ENCODE data around the gene QKI.
"Not testable (repeated sequence)": the region's sequence is repeated elsewhere in the genome, so short reads cannot be mapped to it uniquely, and the experiment has no call there.

QKI gene

GRCh38 chr6:163588220-163588919 is 173.9 kb downstream of the QKI start:
- no peak for DNase-seq

GRCh38 chr6:163589387-163589786 is 174.9 kb downstream of the QKI start:
- no peak for DNase-seq

- not testable (repeated sequence) for DNase-seq
Measured at GRCh38 chr6:163590132-163590531, 175.6 kb downstream of the QKI start.

- no peak for DNase-seq
Measured at GRCh38 chr6:163592872-163593271, 178.4 kb downstream of the QKI start.

GRCh38 chr6:163596174-163596573 is 181.7 kb downstream of the QKI start:
- DNase-seq, result no peak

- DNase-seq, result no peak
Measured at GRCh38 chr6:163599136-163599535, 184.6 kb downstream of the QKI start.

- no peak for DNase-seq
Measured at GRCh38 chr6:163599684-163600083, 185.2 kb downstream of the QKI start.

- no peak for DNase-seq
Measured at GRCh38 chr6:163600331-163600730, 185.8 kb downstream of the QKI start.

GRCh38 chr6:163600781-163601180 is 186.3 kb downstream of the QKI start:
- no peak for DNase-seq

- DNase-seq, result no peak
Measured at GRCh38 chr6:163602851-163603250, 188.3 kb downstream of the QKI start.

GRCh38 chr6:163603395-163603794 is 188.9 kb downstream of the QKI start:
- DNase-seq, result no peak

- DNase-seq, result no peak
Measured at GRCh38 chr6:163605385-163606097, 191.0 kb downstream of the QKI start.

GRCh38 chr6:163607792-163608191 is 193.3 kb downstream of the QKI start:
- DNase-seq, result no peak

GRCh38 chr6:163608204-163608644 is 193.7 kb downstream of the QKI start:
- DNase-seq, result no peak

- DNase-seq, result no peak
Measured at GRCh38 chr6:163612200-163612599, 197.7 kb downstream of the QKI start.

GRCh38 chr6:163613025-163613424 is 198.5 kb downstream of the QKI start:
- no peak for DNase-seq

- DNase-seq, result no peak
Measured at GRCh38 chr6:163613668-163614067, 199.2 kb downstream of the QKI start.

- no peak for DNase-seq
Measured at GRCh38 chr6:163616452-163616851, 201.9 kb downstream of the QKI start.

GRCh38 chr6:163617549-163617948 is 203.0 kb downstream of the QKI start:
- DNase-seq, result no peak

- no peak for DNase-seq
Measured at GRCh38 chr6:163620101-163620500, 205.6 kb downstream of the QKI start.

- DNase-seq, result peak; percentile 27
Measured at GRCh38 chr6:163620670-163621330, 206.3 kb downstream of the QKI start.

- no peak for DNase-seq
Measured at GRCh38 chr6:163625265-163625664, 210.7 kb downstream of the QKI start.

- peak; percentile 69 for DNase-seq
Measured at GRCh38 chr6:163626073-163626867, 211.8 kb downstream of the QKI start.

Measured in islet precursor cell (in vitro differentiated cells).